RWPE2 (cell line): ENCODE results near the gene AIM2.
"Not testable (repeated sequence)": the region's sequence is repeated elsewhere in the genome, so short reads cannot be mapped to it uniquely, and the experiment has no call there.

ENCODE experiments used
- ATAC-seq: fragments of 200-7000 bp; cut with Tn5 transposase; 3 replicates; pipeline ENCODE4 v1.9.1; 2021; ENCODE audit warnings: low read depth
- DNase-seq: peaks from one replicate; pipeline ENCODE4 v3.0.0-alpha.2; 2020; ENCODE audit warnings: low spot score
- H3K27ac ChIP-seq: fragments of 450-650 bp; 2 replicates; pipeline ENCODE4 v1.5.1; 2017; ENCODE audit warnings: mild to moderate bottlenecking; ENCODE audit not compliant: poor library complexity, severe bottlenecking
- H3K27me3 ChIP-seq: fragments of 250-450 bp; sonication (Bioruptor Pico); 2 replicates; pipeline ENCODE4 v1.5.1; 2021; ENCODE audit warnings: mild to moderate bottlenecking, moderate library complexity; ENCODE audit not compliant: insufficient read depth, poor library complexity, severe bottlenecking
- H3K36me3 ChIP-seq: fragments of 250-450 bp; sonication (Bioruptor Pico); 2 replicates; pipeline ENCODE4 v1.5.1; 2020; ENCODE audit warnings: low read depth, mild to moderate bottlenecking, moderate library complexity
- H3K4me1 ChIP-seq: fragments of 250-450 bp; sonication (Bioruptor Pico); 2 replicates; pipeline ENCODE4 v1.5.1; 2021; ENCODE audit warnings: mild to moderate bottlenecking, moderate library complexity; ENCODE audit not compliant: insufficient read depth, poor library complexity, severe bottlenecking
- H3K4me3 ChIP-seq: fragments of 250-450 bp; sonication (Bioruptor Pico); 2 replicates; pipeline ENCODE4 v1.5.1; 2021; ENCODE audit warnings: mild to moderate bottlenecking, moderate library complexity; ENCODE audit not compliant: severe bottlenecking
- H3K9me3 ChIP-seq: fragments of 250-450 bp; sonication (Bioruptor Pico); 2 replicates; pipeline ENCODE4 v1.5.1; 2021; ENCODE audit warnings: mild to moderate bottlenecking, moderate library complexity; ENCODE audit not compliant: severe bottlenecking
- TF ChIP-seq, protein P1 (sequence below): fragments of 450-650 bp; IDR thresholded peaks from one replicate; pipeline ENCODE4 v1.5.1; 2017; ENCODE audit warnings: mild to moderate bottlenecking, moderate library complexity; ENCODE audit not compliant: poor library complexity, severe bottlenecking

The AIM2 gene

DNA sequence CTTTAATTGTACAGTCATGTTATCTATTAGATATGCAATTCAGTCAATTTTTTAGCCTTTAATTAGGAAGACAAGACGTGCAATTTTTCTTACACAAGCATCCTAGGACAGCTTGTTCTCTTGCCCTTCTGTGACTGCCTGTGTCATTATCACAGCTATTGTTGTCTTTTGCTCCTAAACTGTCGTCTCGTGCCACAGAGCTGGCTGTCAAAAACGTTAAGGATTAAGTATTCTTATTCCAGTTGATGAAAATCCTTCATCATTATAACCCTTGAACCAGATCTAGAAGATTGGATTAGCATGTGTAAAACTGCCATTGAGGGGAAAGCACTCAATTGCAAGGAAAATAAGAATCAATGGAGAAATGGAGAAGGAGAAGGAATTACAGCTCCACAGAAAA is 43.8 kb upstream of the AIM2 start:
- TF ChIP-seq, protein P1, sequence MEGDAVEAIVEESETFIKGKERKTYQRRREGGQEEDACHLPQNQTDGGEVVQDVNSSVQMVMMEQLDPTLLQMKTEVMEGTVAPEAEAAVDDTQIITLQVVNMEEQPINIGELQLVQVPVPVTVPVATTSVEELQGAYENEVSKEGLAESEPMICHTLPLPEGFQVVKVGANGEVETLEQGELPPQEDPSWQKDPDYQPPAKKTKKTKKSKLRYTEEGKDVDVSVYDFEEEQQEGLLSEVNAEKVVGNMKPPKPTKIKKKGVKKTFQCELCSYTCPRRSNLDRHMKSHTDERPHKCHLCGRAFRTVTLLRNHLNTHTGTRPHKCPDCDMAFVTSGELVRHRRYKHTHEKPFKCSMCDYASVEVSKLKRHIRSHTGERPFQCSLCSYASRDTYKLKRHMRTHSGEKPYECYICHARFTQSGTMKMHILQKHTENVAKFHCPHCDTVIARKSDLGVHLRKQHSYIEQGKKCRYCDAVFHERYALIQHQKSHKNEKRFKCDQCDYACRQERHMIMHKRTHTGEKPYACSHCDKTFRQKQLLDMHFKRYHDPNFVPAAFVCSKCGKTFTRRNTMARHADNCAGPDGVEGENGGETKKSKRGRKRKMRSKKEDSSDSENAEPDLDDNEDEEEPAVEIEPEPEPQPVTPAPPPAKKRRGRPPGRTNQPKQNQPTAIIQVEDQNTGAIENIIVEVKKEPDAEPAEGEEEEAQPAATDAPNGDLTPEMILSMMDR = no peak
- no peaks in the 10 kb centered on the region for H3K27me3 ChIP-seq

DNA sequence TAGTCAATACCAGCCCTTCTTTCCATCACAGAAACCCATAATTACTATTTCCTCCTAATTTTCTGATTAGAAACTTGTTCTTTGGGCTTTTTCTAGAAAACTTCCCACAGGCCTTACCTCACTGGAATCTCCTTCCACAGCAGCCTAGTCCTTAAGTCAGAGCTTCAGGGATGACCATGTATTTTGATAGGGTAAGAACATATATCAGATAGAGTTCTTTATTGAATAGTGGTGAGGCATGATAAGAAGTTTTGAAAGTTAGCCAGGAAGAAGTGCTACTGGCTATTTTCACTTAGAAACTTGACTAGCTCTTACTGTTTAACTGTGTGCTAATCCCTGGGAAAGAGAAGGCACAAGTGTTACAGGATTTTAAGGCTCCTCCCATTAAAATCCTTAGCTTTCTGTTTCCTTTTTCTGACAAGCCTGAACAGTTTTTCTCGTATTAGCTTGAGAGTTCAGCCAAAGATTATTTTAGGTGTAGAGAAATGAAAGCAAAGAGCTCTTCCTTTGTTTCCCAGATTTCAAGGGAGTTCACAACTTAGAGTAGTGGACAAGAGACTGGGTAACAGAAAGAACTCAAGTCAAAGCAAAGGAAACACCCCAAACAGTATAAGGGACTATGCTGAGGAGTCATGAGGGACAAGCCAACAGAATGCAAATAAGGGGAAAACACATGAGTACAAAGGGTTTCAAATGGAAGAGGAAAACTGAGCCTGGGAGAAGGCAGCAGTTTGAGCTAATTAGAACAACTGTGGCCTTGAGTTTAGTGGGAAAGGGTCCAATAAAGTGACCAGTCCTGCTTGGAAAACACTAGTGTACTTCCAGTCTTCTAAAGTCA is 37.2 kb upstream of the AIM2 start:
- TF ChIP-seq, protein P1 = no peak
- ATAC-seq = no peak

More for the DNA sequence above, 43.8 kb upstream of the AIM2 start:
- H3K27ac ChIP-seq = no peak overlapping the region
- H3K4me1 ChIP-seq = no peaks in the 10 kb centered on the region
- H3K36me3 ChIP-seq = no peaks in the 10 kb centered on the region
- DNase-seq (no peak), ATAC-seq (no peak)
- no peaks in the 10 kb centered on the region for H3K9me3 ChIP-seq
- H3K4me3 ChIP-seq = no peak overlapping the region

DNA sequence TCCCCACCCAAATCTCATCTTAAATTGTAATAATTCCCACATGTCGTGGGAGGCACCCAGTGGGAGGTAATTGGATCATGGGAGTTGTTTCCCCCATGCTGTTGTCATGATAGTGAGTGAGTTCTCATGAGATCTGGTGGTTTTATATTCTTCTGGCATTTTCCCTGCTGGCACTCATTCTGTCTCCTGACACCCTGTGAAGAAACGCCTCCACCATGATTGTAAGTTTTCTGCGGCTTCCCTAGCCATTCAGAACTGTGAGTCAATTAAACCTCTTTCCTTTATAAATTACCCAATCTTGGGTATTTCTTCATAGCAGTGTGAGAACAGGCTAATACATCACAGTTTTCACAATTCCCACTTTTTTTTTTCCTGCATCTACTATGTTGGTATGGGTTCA is 26.5 kb upstream of the AIM2 start:
- not testable (repeated sequence) for H3K4me1 ChIP-seq, H3K4me3 ChIP-seq, ATAC-seq, DNase-seq, H3K9me3 ChIP-seq, H3K27me3 ChIP-seq, H3K36me3 ChIP-seq, H3K27ac ChIP-seq

More for the DNA sequence above, 37.2 kb upstream of the AIM2 start:
- Histone ChIP-seq H3K36me3 (no peaks in the 10 kb centered on the region), H3K4me3 (no peak overlapping the region), H3K27me3 (no peaks in the 10 kb centered on the region), H3K27ac (no peak overlapping the region), H3K4me1 (no peaks in the 10 kb centered on the region), H3K9me3 (no peaks in the 10 kb centered on the region)
- DNase-seq = no peak

DNA sequence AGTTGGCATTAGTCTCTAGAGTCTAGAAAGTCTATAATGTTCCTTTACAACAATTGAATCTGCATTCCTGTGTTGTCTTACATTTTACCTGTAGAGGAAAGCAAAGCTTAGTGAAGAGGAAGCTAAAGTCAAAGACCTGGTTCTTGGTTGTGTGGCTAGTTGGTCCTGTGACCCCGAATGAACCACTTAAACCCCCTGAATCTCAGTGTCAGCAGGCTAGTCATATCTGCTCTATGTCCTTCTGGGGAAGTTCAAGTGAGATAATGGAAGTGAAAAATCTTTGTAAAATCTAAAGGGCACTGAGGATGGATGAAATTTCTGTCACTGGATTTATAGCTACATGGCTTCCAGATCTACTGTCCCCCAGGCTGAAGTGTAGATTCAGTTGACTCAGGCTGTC is 24.0 kb upstream of the AIM2 start:
- no peaks in the 10 kb centered on the region for H3K4me1 ChIP-seq
- H3K9me3 ChIP-seq = no peaks in the 10 kb centered on the region
- DNase-seq (no peak), ATAC-seq (no peak)
- H3K4me3 ChIP-seq = no peak overlapping the region
- H3K27me3 ChIP-seq = no peaks in the 10 kb centered on the region
- H3K36me3 ChIP-seq = no peaks in the 10 kb centered on the region
- TF ChIP-seq, protein P1 = no peak
- H3K27ac ChIP-seq = no peak overlapping the region

DNA sequence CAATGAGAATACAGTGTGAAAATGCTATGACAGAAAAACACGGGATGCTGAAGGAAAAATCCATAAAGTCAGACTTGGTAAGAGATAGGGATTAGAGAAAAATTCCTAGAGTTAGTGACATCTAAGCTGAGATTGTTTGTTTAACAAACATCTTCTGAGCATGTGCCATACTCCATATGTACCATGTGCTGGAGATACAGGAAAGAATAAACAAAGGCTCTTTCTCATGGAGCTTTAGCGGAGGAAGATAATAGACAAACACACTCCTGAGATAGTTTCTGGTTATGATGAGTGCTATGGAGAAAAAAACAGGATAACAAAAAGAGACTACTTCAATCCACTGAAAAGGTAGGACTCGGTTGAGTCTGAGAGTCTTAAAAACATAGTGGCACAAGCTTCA is 22.0 kb upstream of the AIM2 start:
- H3K36me3 ChIP-seq = no peaks in the 10 kb centered on the region
- no peak overlapping the region for H3K4me3 ChIP-seq
- no peaks in the 10 kb centered on the region for H3K27me3 ChIP-seq
- H3K4me1 ChIP-seq = no peaks in the 10 kb centered on the region
- no peak overlapping the region for H3K27ac ChIP-seq
- no peaks in the 10 kb centered on the region for H3K9me3 ChIP-seq
- TF ChIP-seq, protein P1 = no peak
- DNase-seq (no peak), ATAC-seq (no peak)
